HG03342 (cell line): ENCODE data around the gene TAS1R1.

ENCODE experiments used
- ATAC-seq: cut with Tn5 transposase; IDR thresholded peaks from one replicate; pipeline ENCODE4 v1.9.1; 2021; ENCODE audit warnings: mild to moderate bottlenecking, moderate library complexity; ENCODE audit not compliant: unreplicated experiment

TAS1R1 gene

GRCh38 chr1:6554907-6555778, at the start of gene TAS1R1:
TAS1R1 (plus strand) TSS chr1:6555307; CDS start chr1:6555374, 67 bp downstream.
- ATAC-seq: no peak

- no peak for ATAC-seq
These were observed 49.5 kb upstream of the TAS1R1 start for GRCh38 chr1:6505367-6506209.

- ATAC-seq: no peak
These were observed 48.7 kb upstream of the TAS1R1 start for GRCh38 chr1:6506210-6507036.

GRCh38 chr1:6507037-6507428, 48.1 kb upstream of the TAS1R1 start:
- no peak for ATAC-seq

GRCh38 chr1:6507461-6507911, 47.6 kb upstream of the TAS1R1 start:
- no peak for ATAC-seq

- no peak for ATAC-seq
These were observed 46.8 kb upstream of the TAS1R1 start for GRCh38 chr1:6508154-6508815.

- no peak for ATAC-seq
These were observed 46.3 kb upstream of the TAS1R1 start for GRCh38 chr1:6508816-6509189.

- no peak for ATAC-seq
These were observed 45.7 kb upstream of the TAS1R1 start for GRCh38 chr1:6509220-6509918.

GRCh38 chr1:6509919-6510291, 45.2 kb upstream of the TAS1R1 start:
- no peak for ATAC-seq

GRCh38 chr1:6510493-6510892, 44.6 kb upstream of the TAS1R1 start:
- ATAC-seq: no peak

GRCh38 chr1:6511056-6511455, 44.1 kb upstream of the TAS1R1 start:
- no peak for ATAC-seq

GRCh38 chr1:6511561-6512244, 43.4 kb upstream of the TAS1R1 start:
- ATAC-seq: no peak

GRCh38 chr1:6512245-6512907, 42.7 kb upstream of the TAS1R1 start:
- ATAC-seq: no peak

GRCh38 chr1:6512908-6513280, 42.2 kb upstream of the TAS1R1 start:
- ATAC-seq: no peak

- ATAC-seq: no peak
These were observed 41.7 kb upstream of the TAS1R1 start for GRCh38 chr1:6513320-6513801.

- ATAC-seq: no peak
These were observed 39.3 kb upstream of the TAS1R1 start for GRCh38 chr1:6515771-6516170.

- ATAC-seq: no peak
These were observed 37.7 kb upstream of the TAS1R1 start for GRCh38 chr1:6517435-6517851.

- no peak for ATAC-seq
These were observed 35.6 kb upstream of the TAS1R1 start for GRCh38 chr1:6519491-6519934.
